Measurements from ENCODE around the gene TTLL11.

TTLL11 gene

GRCh38 chr9:121883281-121884056 is 209.6 kb downstream of the TTLL11 start:
- no peak for TF ChIP-seq TSHZ2 (CRISPR knock-in tag; IDR thresholded peaks at IDR 0.05)
- TF ChIP-seq ISL1 (CRISPR knock-in tag; IDR thresholded peaks at IDR 0.05), result peak; percentile 42; the same call in 1 of the 2 replicates
- TF ChIP-seq GLIS3 (CRISPR knock-in tag; IDR thresholded peaks at IDR 0.05), result 0 out of 2 replicates have a peak, but pooled peaks have one; percentile 28
- no peak for TF ChIP-seq ZNF70 (CRISPR knock-in tag; IDR thresholded peaks at IDR 0.05)
- TF ChIP-seq ZNF565 (CRISPR knock-in tag; conservative IDR thresholded peaks at IDR 0.05; ENCODE audit: low read depth), result no peak
- TF ChIP-seq OSR1 (CRISPR knock-in tag; IDR thresholded peaks at IDR 0.05), result no peak
- no peak for TF ChIP-seq CSRNP3 (CRISPR knock-in tag; IDR thresholded peaks at IDR 0.05)
- no peak for TF ChIP-seq ZNF8 (CRISPR knock-in tag; IDR thresholded peaks at IDR 0.05)
- ATAC-seq, result peak; percentile 74

- no peak for ATAC-seq
Observed at GRCh38 chr9:121881920-121882500, 211.1 kb downstream of the TTLL11 start.

GRCh38 chr9:121880343-121880898 is 212.7 kb downstream of the TTLL11 start:
- TF ChIP-seq PPARA (CRISPR knock-in tag; IDR thresholded peaks at IDR 0.05; ENCODE audit: borderline replicate concordance) (no peak), CREB5 (CRISPR knock-in tag; IDR thresholded peaks at IDR 0.05; ENCODE audit: low read depth) (no peak), CSRNP3 (CRISPR knock-in tag; IDR thresholded peaks at IDR 0.05) (no peak), ZFP30 (CRISPR knock-in tag; IDR thresholded peaks at IDR 0.05) (no peak), TOX (CRISPR knock-in tag; IDR thresholded peaks at IDR 0.05; ENCODE audit: borderline replicate concordance) (no peak), OSR1 (CRISPR knock-in tag; IDR thresholded peaks at IDR 0.05) (no peak)
- no peak for ATAC-seq

More at GRCh38 chr9:121881920-121882500, 211.1 kb downstream of the TTLL11 start:
- TF ChIP-seq ZNF565 (CRISPR knock-in tag; conservative IDR thresholded peaks at IDR 0.05; ENCODE audit: low read depth) (no peak), CSDC2 (CRISPR knock-in tag; IDR thresholded peaks at IDR 0.05) (no peak), TOX (CRISPR knock-in tag; IDR thresholded peaks at IDR 0.05; ENCODE audit: borderline replicate concordance) (no peak), SNAI2 (CRISPR knock-in tag; IDR thresholded peaks at IDR 0.05) (no peak), GLIS3 (CRISPR knock-in tag; IDR thresholded peaks at IDR 0.05) (no peak), PPARA (CRISPR knock-in tag; IDR thresholded peaks at IDR 0.05; ENCODE audit: borderline replicate concordance) (no peak), ISL1 (CRISPR knock-in tag; IDR thresholded peaks at IDR 0.05) (no peak), ARNTL (CRISPR knock-in tag; IDR thresholded peaks at IDR 0.05; ENCODE audit: borderline replicate concordance, low read depth) (no peak), TCF4 (CRISPR knock-in tag; IDR thresholded peaks at IDR 0.05; ENCODE audit: borderline replicate concordance) (no peak), BACH2 (CRISPR knock-in tag; IDR thresholded peaks at IDR 0.05; ENCODE audit: borderline replicate concordance) (no peak), ZNF8 (CRISPR knock-in tag; IDR thresholded peaks at IDR 0.05) (no peak), OSR1 (CRISPR knock-in tag; IDR thresholded peaks at IDR 0.05) (no peak), RARB (CRISPR knock-in tag; IDR thresholded peaks at IDR 0.05) (no peak), ZFP3 (CRISPR knock-in tag; IDR thresholded peaks at IDR 0.05) (no peak)

Measured in SK-N-SH treated with all-trans-retinoic acid at 6 μM for 48 hours (cell line).